Testis (tissue), 2 donors: Measurements from ENCODE around the gene TXNRD1.

Experiments
- POLR2A ChIP-seq: fragments of 450-650 bp; IDR thresholded peaks from one replicate; pipeline ENCODE4 v1.6.1; 2017; ENCODE audit warnings: antibody characterized with exemption, mild to moderate bottlenecking, moderate library complexity
- TF ChIP-seq, protein P1 (sequence below), 3 experiments: fragments of 450-650 bp in 2 of 3; fragments of 200-600 bp in 1 of 3; sonication (generic) in 1 of 3; IDR thresholded peaks; one replicate each; pipeline ENCODE4 v1.5.1; 2016 to 2019; ENCODE audit warnings: antibody characterized with exemption in 3 of 3, mild to moderate bottlenecking in 2 of 3, moderate library complexity in 1 of 3

GRCh38 chr12:104297477-104298113 lies 82.0 kb downstream of the TXNRD1 start:
- TF ChIP-seq, protein P1, sequence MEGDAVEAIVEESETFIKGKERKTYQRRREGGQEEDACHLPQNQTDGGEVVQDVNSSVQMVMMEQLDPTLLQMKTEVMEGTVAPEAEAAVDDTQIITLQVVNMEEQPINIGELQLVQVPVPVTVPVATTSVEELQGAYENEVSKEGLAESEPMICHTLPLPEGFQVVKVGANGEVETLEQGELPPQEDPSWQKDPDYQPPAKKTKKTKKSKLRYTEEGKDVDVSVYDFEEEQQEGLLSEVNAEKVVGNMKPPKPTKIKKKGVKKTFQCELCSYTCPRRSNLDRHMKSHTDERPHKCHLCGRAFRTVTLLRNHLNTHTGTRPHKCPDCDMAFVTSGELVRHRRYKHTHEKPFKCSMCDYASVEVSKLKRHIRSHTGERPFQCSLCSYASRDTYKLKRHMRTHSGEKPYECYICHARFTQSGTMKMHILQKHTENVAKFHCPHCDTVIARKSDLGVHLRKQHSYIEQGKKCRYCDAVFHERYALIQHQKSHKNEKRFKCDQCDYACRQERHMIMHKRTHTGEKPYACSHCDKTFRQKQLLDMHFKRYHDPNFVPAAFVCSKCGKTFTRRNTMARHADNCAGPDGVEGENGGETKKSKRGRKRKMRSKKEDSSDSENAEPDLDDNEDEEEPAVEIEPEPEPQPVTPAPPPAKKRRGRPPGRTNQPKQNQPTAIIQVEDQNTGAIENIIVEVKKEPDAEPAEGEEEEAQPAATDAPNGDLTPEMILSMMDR (IDR thresholded peaks at IDR 0.05), result no peak
- TF ChIP-seq POLR2A, result no peak
